Calu3 (cell line): ENCODE data around the gene GAR1. TPM values are rescaled to one million over a fixed set of nuclear protein-coding genes. Genes with fewer than 3 reads are reported as not detected.

ENCODE experiments used
- BruUV-seq: library from RNA; stranded (reverse); fragments of 400-500 nt; replicated peaks from 2 replicates; lab custom pipeline; 2021; lab: Mats Ljungman, UMichigan
- CTCF ChIA-PET: fragments of 300-600 bp; sonication (Branson Sonifier 250); formaldehyde crosslinking; loops from one replicate; lab custom pipeline; 2022; ENCODE audit warnings: antibody characterized with exemption; lab: Charles Lee
- DNase-seq: peaks from one replicate; pipeline ENCODE4 v3.0.0; 2022
- H3K27ac Mint-ChIP-seq: one replicate; pipeline ENCODE4 v1.8.0; 2022; ENCODE audit warnings: mixed read lengths; ENCODE audit not compliant: unreplicated experiment
- H3K27me3 Mint-ChIP-seq: one replicate; pipeline ENCODE4 v1.8.0; 2022; ENCODE audit warnings: mixed read lengths; ENCODE audit not compliant: unreplicated experiment
- H3K36me3 Mint-ChIP-seq: one replicate; pipeline ENCODE4 v1.8.0; 2022; ENCODE audit warnings: mild to moderate bottlenecking, moderate library complexity, mixed read lengths; ENCODE audit not compliant: insufficient read depth, unreplicated experiment
- H3K4me1 Mint-ChIP-seq: one replicate; pipeline ENCODE4 v1.8.0; 2022; ENCODE audit warnings: mild to moderate bottlenecking, low read depth, mixed read lengths; ENCODE audit not compliant: unreplicated experiment
- H3K4me3 Mint-ChIP-seq: one replicate; pipeline ENCODE4 v1.8.0; 2022; ENCODE audit warnings: mild to moderate bottlenecking, low read depth, moderate library complexity, mixed read lengths; ENCODE audit not compliant: unreplicated experiment
- H3K9me3 Mint-ChIP-seq: one replicate; pipeline ENCODE4 v1.8.0; 2022; ENCODE audit warnings: low read depth, mixed read lengths; ENCODE audit not compliant: unreplicated experiment
- intact Hi-C: fragments of 100-400 bp; cut with micrococcal nuclease; formaldehyde crosslinking; loops from one replicate; pipeline ENCODE4 v1.10.0; 2022; ENCODE audit not compliant: unreplicated experiment
- total RNA-seq: library from RNA; stranded (reverse); gene quantifications from 2 replicates; pipeline ENCODE4 v1.2.3, GENCODE V29; 2022
- TF ChIP-seq, protein P1 (sequence below): fragments of 200-600 bp; IDR thresholded peaks from one replicate; pipeline ENCODE4 v1.8.0; 2022; ENCODE audit warnings: antibody characterized with exemption; ENCODE audit not compliant: unreplicated experiment

GAR1 gene
- total RNA-seq, 1 experiment from 2014 or later = 20.8 TPM

DNA sequence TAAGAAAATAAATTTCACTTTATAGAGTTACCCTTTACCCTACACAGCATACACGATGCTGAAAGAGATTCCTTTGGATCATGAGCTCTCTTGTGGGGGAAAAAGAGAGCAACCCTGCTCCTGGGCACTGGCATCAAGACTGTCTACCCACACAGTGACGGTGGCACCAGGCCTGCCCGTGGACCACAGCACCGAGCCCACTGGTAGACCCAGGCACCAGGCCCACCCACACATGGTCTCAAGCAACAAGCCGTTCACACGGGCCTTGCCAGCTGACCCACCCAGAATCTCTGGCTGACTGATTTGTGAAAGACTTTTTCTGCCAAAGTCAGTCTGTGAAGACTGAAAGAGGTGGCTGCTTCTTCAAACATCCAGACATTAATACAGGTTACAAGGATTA lies 20.5 kb upstream of the GAR1 start:
- no peak for DNase-seq
- no TSS peak for BruUV-seq
- CTCF ChIA-PET = no interaction called here
- TF ChIP-seq, protein P1, sequence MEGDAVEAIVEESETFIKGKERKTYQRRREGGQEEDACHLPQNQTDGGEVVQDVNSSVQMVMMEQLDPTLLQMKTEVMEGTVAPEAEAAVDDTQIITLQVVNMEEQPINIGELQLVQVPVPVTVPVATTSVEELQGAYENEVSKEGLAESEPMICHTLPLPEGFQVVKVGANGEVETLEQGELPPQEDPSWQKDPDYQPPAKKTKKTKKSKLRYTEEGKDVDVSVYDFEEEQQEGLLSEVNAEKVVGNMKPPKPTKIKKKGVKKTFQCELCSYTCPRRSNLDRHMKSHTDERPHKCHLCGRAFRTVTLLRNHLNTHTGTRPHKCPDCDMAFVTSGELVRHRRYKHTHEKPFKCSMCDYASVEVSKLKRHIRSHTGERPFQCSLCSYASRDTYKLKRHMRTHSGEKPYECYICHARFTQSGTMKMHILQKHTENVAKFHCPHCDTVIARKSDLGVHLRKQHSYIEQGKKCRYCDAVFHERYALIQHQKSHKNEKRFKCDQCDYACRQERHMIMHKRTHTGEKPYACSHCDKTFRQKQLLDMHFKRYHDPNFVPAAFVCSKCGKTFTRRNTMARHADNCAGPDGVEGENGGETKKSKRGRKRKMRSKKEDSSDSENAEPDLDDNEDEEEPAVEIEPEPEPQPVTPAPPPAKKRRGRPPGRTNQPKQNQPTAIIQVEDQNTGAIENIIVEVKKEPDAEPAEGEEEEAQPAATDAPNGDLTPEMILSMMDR = no peak
- H3K4me1 Mint-ChIP-seq = peaks cover 12% of the 10 kb centered on the region
- H3K27me3 Mint-ChIP-seq = no peaks in the 10 kb centered on the region
- no peak overlapping the region for H3K27ac Mint-ChIP-seq
- H3K4me3 Mint-ChIP-seq = no peak overlapping the region
- no peaks in the 10 kb centered on the region for H3K36me3 Mint-ChIP-seq
- peaks cover 7% of the 10 kb centered on the region for H3K9me3 Mint-ChIP-seq
- intact Hi-C loops = no loop called here

DNA sequence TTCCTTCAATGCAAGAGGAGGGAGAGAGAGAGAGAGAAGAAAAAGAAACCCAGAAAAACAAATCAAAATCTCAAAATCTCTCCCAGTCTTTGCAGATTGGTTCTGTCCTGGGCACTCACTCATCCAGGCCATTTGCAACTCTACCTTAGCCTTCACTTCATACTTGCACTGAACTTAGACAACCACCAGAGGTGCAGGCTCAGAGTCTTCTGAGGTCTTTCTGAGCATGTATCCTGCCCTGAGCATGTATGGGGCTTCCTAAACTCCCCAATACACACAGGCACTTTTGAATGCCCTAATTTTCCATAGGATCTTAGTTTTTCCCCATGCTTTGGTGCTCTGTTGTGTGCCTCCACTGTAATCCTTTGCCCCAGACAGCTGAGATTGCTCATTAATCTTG lies 16.7 kb upstream of the GAR1 start:
- TF ChIP-seq, protein P1 = no peak
- no peak overlapping the region for H3K27ac Mint-ChIP-seq
- CTCF ChIA-PET = no interaction called here

DNA sequence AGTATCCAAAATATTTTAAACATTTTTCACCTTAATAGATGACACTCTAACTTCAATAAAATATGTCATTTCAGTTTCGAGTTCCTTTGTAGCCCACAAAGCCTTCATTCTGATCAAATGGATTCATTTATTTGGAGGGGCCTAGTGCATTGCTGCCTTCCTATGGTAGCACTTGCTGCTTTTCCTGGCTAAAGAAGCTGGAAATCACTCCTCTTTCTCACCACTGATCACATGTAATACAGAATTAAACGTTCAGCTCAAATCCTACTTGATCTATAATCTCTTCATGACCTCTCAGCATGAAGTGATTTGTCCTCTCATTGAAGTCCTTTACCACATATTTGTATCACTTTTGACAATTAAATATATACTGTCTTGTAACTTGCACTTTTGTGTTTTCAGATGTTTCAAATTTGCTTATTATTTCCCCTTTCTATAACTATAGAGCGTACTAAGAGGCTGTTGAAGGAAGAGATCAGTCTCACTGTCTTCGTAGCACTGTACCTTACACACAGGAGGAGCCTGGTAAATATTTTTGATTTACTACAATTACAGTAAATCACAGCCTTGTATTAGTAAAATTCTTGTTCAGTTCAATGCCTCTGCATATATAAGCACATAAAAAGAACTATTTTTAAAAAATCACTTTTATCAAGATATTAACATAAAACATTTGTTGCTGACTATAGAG lies 14.3 kb upstream of the GAR1 start:
- Mint-ChIP-seq H3K4me3 (peak overlapping the region; percentile 53), H3K27ac (no peak overlapping the region), H3K9me3 (peaks cover 3% of the 10 kb centered on the region), H3K36me3 (no peaks in the 10 kb centered on the region), H3K27me3 (no peaks in the 10 kb centered on the region), H3K4me1 (peaks cover 25% of the 10 kb centered on the region)
- BruUV-seq = TSS peak; percentile 62
- intact Hi-C loops = loop anchor here (5.0 to 10.0 kb wide), 3 partner anchors 74 to 226 kb away; partner anchors contain the start of gene CASP6
- CTCF ChIA-PET = interaction anchor here (0.5 to 1.7 kb wide), 2 partner anchors 98 to 157 kb away, joined by 4 to 7 read pairs; partner anchors contain the start of gene CASP6
- TF ChIP-seq, protein P1 = no peak
- DNase-seq = no peak

More for the DNA sequence above, 16.7 kb upstream of the GAR1 start:
- H3K9me3 Mint-ChIP-seq = peaks cover 7% of the 10 kb centered on the region
- intact Hi-C loops = no loop called here
- no peak for DNase-seq
- no peaks in the 10 kb centered on the region for H3K27me3 Mint-ChIP-seq
- peaks cover 25% of the 10 kb centered on the region for H3K4me1 Mint-ChIP-seq
- BruUV-seq = no TSS peak
- no peak overlapping the region for H3K4me3 Mint-ChIP-seq
- no peaks in the 10 kb centered on the region for H3K36me3 Mint-ChIP-seq

DNA sequence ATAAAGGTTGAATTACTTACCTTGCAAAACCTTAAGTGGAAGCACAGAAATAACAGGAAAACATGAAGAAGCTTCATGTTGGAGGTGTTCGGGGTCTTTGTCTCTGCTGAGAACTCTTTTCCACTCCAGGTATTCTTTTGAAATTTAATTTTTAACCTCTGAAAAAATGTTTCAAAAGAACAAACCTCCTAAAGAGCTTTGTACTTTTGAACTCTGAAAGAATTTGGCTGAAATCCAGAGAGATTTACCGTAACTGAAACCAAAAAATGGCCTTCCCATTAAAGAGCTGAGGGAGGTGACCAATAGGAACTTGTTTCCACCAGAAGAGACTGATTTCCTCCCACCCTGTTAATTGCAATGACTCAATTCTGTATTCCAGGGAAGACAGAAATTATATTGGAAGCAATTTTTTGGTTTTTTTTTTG lies 13.7 kb upstream of the GAR1 start, which contains the start of gene CFI:
Gene CFI, minus strand, starts transcription at position 105 of the 425 bp plus-strand sequence. Its CDS starts 28 bp downstream, at position 77.
- intact Hi-C loops = loop anchor here (2.0 to 10.0 kb wide), 4 partner anchors 75 to 375 kb away; partner anchors contain the start of gene CASP6
- Mint-ChIP-seq H3K9me3 (peaks cover 3% of the 10 kb centered on the region), H3K4me1 (peaks cover 25% of the 10 kb centered on the region), H3K27me3 (no peaks in the 10 kb centered on the region), H3K36me3 (no peaks in the 10 kb centered on the region), H3K4me3 (peak within 1 kb of the TSS; percentile 53), H3K27ac (peak within 1 kb of the TSS; percentile 27)
- TF ChIP-seq, protein P1 = no peak
- CTCF ChIA-PET = interaction anchor here (0.5 to 1.7 kb wide), 2 partner anchors 99 to 157 kb away, joined by 4 to 7 read pairs; partner anchors contain the start of gene CASP6
- no peak for DNase-seq
- BruUV-seq = no TSS peak
